Suprapubic skin (tissue), 4 donors: ENCODE measurements around the gene PLCL1. TPM values are rescaled to one million over a fixed set of nuclear protein-coding genes. Genes with fewer than 3 reads are reported as not detected.

ENCODE experiments used
- DNase-seq, 2 donors: peaks; one replicate each; pipeline ENCODE4 v3.0.0-alpha.2; 2019; ENCODE audit warnings: low spot score in 2 of 2
- H3K27ac ChIP-seq: fragments of 200-600 bp; sonication (generic); one replicate; pipeline ENCODE4 v1.5.1; 2019
- H3K27me3 ChIP-seq: fragments of 200-600 bp; sonication (generic); one replicate; pipeline ENCODE4 v1.5.1; 2019
- H3K36me3 ChIP-seq: fragments of 200-600 bp; sonication (generic); one replicate; pipeline ENCODE4 v1.5.1; 2019
- H3K4me1 ChIP-seq: fragments of 200-600 bp; sonication (generic); one replicate; pipeline ENCODE4 v1.5.1; 2019
- H3K4me3 ChIP-seq: fragments of 200-600 bp; sonication (generic); one replicate; pipeline ENCODE4 v1.5.1; 2019; ENCODE audit warnings: mild to moderate bottlenecking
- H3K9me3 ChIP-seq: fragments of 200-600 bp; sonication (generic); one replicate; pipeline ENCODE4 v1.5.1; 2019
- CTCF ChIP-seq, 2 donors: fragments of 200-600 bp in 1 of 2; fragments of 450-650 bp in 1 of 2; sonication (generic) in 1 of 2; IDR thresholded peaks; one replicate each; pipeline ENCODE4 v1.5.1; 2016 to 2019; ENCODE audit warnings: antibody characterized with exemption in 2 of 2, mild to moderate bottlenecking in 1 of 2, moderate library complexity in 1 of 2
- EP300 ChIP-seq: sonication (generic); formaldehyde crosslinking; IDR thresholded peaks from one replicate; pipeline ENCODE4 v1.6.1; 2017; ENCODE audit warnings: antibody characterized with exemption
- POLR2A ChIP-seq, 2 donors: fragments of 450-650 bp; IDR thresholded peaks; one replicate each; pipeline ENCODE4 v1.6.1; 2017; ENCODE audit warnings: antibody characterized with exemption in 2 of 2, mild to moderate bottlenecking in 2 of 2, moderate library complexity in 2 of 2
- POLR2AphosphoS5 ChIP-seq, 3 donors: sonication (generic); formaldehyde crosslinking; IDR thresholded peaks; one replicate each; pipeline ENCODE4 v1.6.1; 2017; ENCODE audit warnings: antibody characterized with exemption in 3 of 3
- WGBS: methylation state at CpG from one replicate; pipeline ENCODE4 v1.1.5; 2018; 5-methylcytosine and 5-hydroxymethylcytosine counted together
- total RNA-seq, 4 donors: library from RNA; depleted of rRNA; stranded (reverse); fragments of >200 nt; gene quantifications; one replicate each; pipeline ENCODE4 v1.1.0, GENCODE V29; 2016

Gene PLCL1
- total RNA-seq, 4 donors from 2014 or later, result 2.4 to 2.6 (median 2.5) TPM

DNA sequence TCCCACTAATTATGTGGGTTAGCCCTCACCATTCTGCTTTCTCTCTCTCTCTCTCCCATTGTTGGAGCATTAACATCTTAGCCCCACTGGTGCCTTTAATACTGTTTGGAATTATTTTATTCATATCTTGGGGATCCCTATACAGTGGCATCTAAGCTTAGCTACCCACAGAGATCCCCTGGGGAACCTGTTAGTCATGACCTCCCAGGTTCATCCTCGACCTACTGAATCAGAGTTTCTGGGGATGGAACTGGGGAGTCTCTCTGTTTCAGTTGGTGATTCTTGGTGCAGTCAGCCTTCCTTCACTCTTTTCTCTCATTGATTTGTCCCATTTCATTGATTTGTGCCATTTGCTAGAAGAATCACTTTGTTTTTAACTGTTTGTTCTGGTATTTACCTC lies 137.3 kb downstream of the PLCL1 start:
- H3K27ac ChIP-seq, result no peak overlapping the region
- H3K9me3 ChIP-seq, result no peaks in the 10 kb centered on the region
- no peaks in the 10 kb centered on the region for H3K27me3 ChIP-seq
- no peak for DNase-seq
- H3K4me3 ChIP-seq, result no peak overlapping the region
- no peaks in the 10 kb centered on the region for H3K36me3 ChIP-seq
- WGBS, result 82% methylated on average over 1 of the region's 1 CpG
- H3K4me1 ChIP-seq, result peaks cover 3% of the 10 kb centered on the region
- TF ChIP-seq POLR2AphosphoS5 (IDR thresholded peaks at IDR 0.05) (no peak), CTCF (IDR thresholded peaks at IDR 0.05) (no peak), POLR2A (IDR thresholded peaks at IDR 0.05) (no peak), EP300 (no peak)

GRCh38 chr2:197943731-197944130 lies 139.3 kb downstream of the PLCL1 start:
- DNase-seq, result no peak
- WGBS, result 97% methylated on average over 1 of the region's 1 CpG
- Histone ChIP-seq H3K9me3 (no peaks in the 10 kb centered on the region), H3K27ac (no peak overlapping the region), H3K36me3 (no peaks in the 10 kb centered on the region), H3K4me3 (no peak overlapping the region), H3K4me1 (peaks cover 4% of the 10 kb centered on the region), H3K27me3 (no peaks in the 10 kb centered on the region)
- TF ChIP-seq CTCF (IDR thresholded peaks at IDR 0.05) (no peak), POLR2A (IDR thresholded peaks at IDR 0.05) (no peak), EP300 (no peak), POLR2AphosphoS5 (IDR thresholded peaks at IDR 0.05) (no peak)

DNA sequence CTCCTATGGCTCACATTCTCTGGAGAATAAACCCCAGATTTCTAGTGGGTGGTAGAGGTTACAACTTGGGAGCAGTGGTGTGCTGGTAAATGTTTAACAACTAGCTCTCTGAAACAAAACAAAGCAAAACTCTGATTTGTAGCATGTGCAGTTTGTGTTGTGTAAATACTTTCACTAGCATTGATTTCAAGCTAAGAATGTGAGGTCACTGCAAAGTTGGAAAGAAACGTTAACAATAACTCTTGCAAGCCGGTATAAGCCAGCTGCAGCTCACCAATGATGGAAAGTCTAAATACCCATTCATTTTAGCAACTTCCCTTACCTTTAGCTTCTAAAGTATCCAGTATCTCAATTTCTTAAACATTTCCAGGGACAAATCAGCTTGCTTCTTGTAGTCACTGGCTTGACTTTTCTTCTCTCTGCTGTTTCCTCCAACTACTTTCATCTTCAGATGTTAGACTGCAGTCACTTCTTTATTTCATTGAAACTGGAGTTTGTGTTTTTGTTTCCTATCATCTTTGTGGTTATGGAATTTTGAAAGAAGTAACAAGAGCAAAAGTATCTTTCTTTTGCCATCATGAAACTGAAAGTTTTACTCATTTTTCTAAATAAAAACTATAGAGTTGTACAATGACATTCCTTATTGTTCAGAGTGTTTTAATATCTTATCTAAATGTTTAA lies 140.2 kb downstream of the PLCL1 start:
- Histone ChIP-seq H3K4me3 (no peak overlapping the region), H3K9me3 (no peaks in the 10 kb centered on the region), H3K27ac (no peak overlapping the region), H3K4me1 (peaks cover 4% of the 10 kb centered on the region), H3K27me3 (no peaks in the 10 kb centered on the region), H3K36me3 (no peaks in the 10 kb centered on the region)
- DNase-seq, result no peak
- 63% methylated on average over 2 of the region's 2 CpGs for WGBS
- TF ChIP-seq EP300 (no peak), CTCF (IDR thresholded peaks at IDR 0.05) (no peak), POLR2A (IDR thresholded peaks at IDR 0.05) (no peak), POLR2AphosphoS5 (IDR thresholded peaks at IDR 0.05) (no peak)

- 40% methylated on average over 2 of the region's 2 CpGs for WGBS
- DNase-seq, result no peak
Observed at GRCh38 chr2:197946562-197946961, 142.2 kb downstream of the PLCL1 start.

More at GRCh38 chr2:197946562-197946961, 142.2 kb downstream of the PLCL1 start:
- peaks cover 4% of the 10 kb centered on the region for H3K4me1 ChIP-seq
- H3K36me3 ChIP-seq, result no peaks in the 10 kb centered on the region
- H3K4me3 ChIP-seq, result no peak overlapping the region
- H3K27me3 ChIP-seq, result no peaks in the 10 kb centered on the region
- no peak for TF ChIP-seq POLR2AphosphoS5 (IDR thresholded peaks at IDR 0.05)
- TF ChIP-seq CTCF (IDR thresholded peaks at IDR 0.05), result no peak
- TF ChIP-seq EP300, result no peak
- TF ChIP-seq POLR2A (IDR thresholded peaks at IDR 0.05), result no peak
- no peak overlapping the region for H3K27ac ChIP-seq
- no peaks in the 10 kb centered on the region for H3K9me3 ChIP-seq
